H1 (cell line): ENCODE results near the gene DYNLL2. TPM values are rescaled to one million over a fixed set of nuclear protein-coding genes. Genes with fewer than 3 reads are reported as not detected.

Experiments used
- CTCF ChIA-PET: fragments of 300-600 bp; sonication (Branson Sonifier 250); formaldehyde crosslinking; loops from one replicate; lab custom pipeline; 2021; ENCODE audit not compliant: partially characterized antibody; lab: Charles Lee
- POLR2A ChIA-PET: fragments of 300-600 bp; sonication (Branson Sonifier 250); formaldehyde crosslinking; loops from one replicate; lab custom pipeline; 2021; ENCODE audit warnings: inconsistent platforms; ENCODE audit not compliant: partially characterized antibody; lab: Charles Lee
- DNase-seq, 2 experiments: peaks; one replicate each; pipeline versions ENCODE4 v3.0.0 to v3.0.0-alpha.2; 2010 to 2022; ENCODE audit warnings: low spot score in 2 of 2, low read depth in 1 of 2, mixed read lengths in 1 of 2
- FAIRE-seq: peaks from 2 replicates; lab custom pipeline; 2011; peaks lifted over from hg19 to GRCh38; lab: Jason Lieb, UNC
- H2AFZ ChIP-seq: 2 replicates; pipeline ENCODE4 v1.8.1; 2012; ENCODE audit warnings: low read length, inconsistent platforms
- H2AK5ac ChIP-seq: 2 replicates; pipeline ENCODE4 v1.6.1; 2013; ENCODE audit warnings: low read depth, low read length
- H2BK120ac ChIP-seq: replicated peaks from 2 replicates; pipeline ENCODE3; 2013; ENCODE audit warnings: low read depth, low read length, inconsistent platforms
- H2BK12ac ChIP-seq: 2 replicates; pipeline ENCODE4 v1.6.1; 2013; ENCODE audit warnings: low read depth, low read length
- H2BK15ac ChIP-seq: 2 replicates; pipeline ENCODE4 v1.6.1; 2013; ENCODE audit warnings: low read length
- H2BK20ac ChIP-seq: 2 replicates; pipeline ENCODE4 v1.6.1; 2013; ENCODE audit warnings: low read length
- H2BK5ac ChIP-seq: 2 replicates; pipeline ENCODE4 v1.6.1; 2013; ENCODE audit warnings: low read depth, low read length
- H3K14ac ChIP-seq: 2 replicates; pipeline ENCODE4 v1.6.1; 2013; ENCODE audit warnings: inconsistent platforms; ENCODE audit not compliant: insufficient read length
- H3K18ac ChIP-seq: 2 replicates; pipeline ENCODE4 v1.6.1; 2013; ENCODE audit warnings: low read length; ENCODE audit errors: extremely low read depth
- H3K23ac ChIP-seq: 2 replicates; pipeline ENCODE4 v1.6.1; 2013; ENCODE audit warnings: inconsistent platforms; ENCODE audit not compliant: insufficient read length
- H3K23me2 ChIP-seq: 2 replicates; pipeline ENCODE4 v1.6.1; 2013; ENCODE audit warnings: low read depth, low read length
- H3K27ac ChIP-seq: 2 replicates; pipeline ENCODE4 v1.6.1; 2011; ENCODE audit warnings: low read depth, low read length, inconsistent platforms
- H3K27me3 ChIP-seq, 4 experiments: replicated peaks in 1 of 4; 1 replicate in 1 of 4; 2 replicates in 3 of 4; pipeline versions ENCODE4 v1.6.1 to v1.8.1; 2011 to 2013; ENCODE audit warnings: low read length in 3 of 4, mild to moderate bottlenecking in 3 of 4, inconsistent platforms in 2 of 4, mixed read lengths in 2 of 4, moderate library complexity in 1 of 4; ENCODE audit not compliant: control insufficient read depth in 3 of 4, insufficient read depth in 3 of 4; ENCODE audit errors: extremely low read depth in 1 of 4
- H3K36me3 ChIP-seq, 4 experiments: 2 replicates each; pipeline versions ENCODE4 v1.6.1 to v1.8.1; 2011 to 2013; ENCODE audit warnings: mild to moderate bottlenecking in 4 of 4, low read length in 3 of 4, moderate library complexity in 2 of 4, control low read depth in 1 of 4, inconsistent platforms in 1 of 4; ENCODE audit not compliant: insufficient read depth in 4 of 4, control insufficient read depth in 2 of 4
- H3K4ac ChIP-seq: replicated peaks from 2 replicates; pipeline ENCODE3; 2013; ENCODE audit warnings: low read length, low read depth, mixed read lengths, inconsistent platforms; ENCODE audit not compliant: insufficient read length
- H3K4me1 ChIP-seq, 4 experiments: replicated peaks in 1 of 4; 1 replicate in 1 of 4; 2 replicates in 3 of 4; pipeline versions ENCODE4 v1.6.1 to v1.8.1; 2011 to 2013; ENCODE audit warnings: low read length in 3 of 4, inconsistent platforms in 2 of 4, mixed read lengths in 1 of 4; ENCODE audit not compliant: insufficient read depth in 4 of 4, control insufficient read depth in 3 of 4
- H3K4me2 ChIP-seq, 2 experiments: 2 replicates each; pipeline versions ENCODE4 v1.6.1 to v1.8.1; 2011 to 2013; ENCODE audit warnings: low read depth in 2 of 2, low read length in 2 of 2, control low read depth in 1 of 2, inconsistent platforms in 1 of 2, mild to moderate bottlenecking in 1 of 2; ENCODE audit not compliant: insufficient read depth in 1 of 2
- H3K4me3 ChIP-seq, 4 experiments: fragments of 200-600, 300-600 bp in 1 of 4; sonication (generic), shearing (Covaris generic), sonication (Bioruptor Twin) in 1 of 4; 2 replicates each; pipeline versions ENCODE4 v1.5.1 to v1.8.1; 2011 to 2016; ENCODE audit warnings: low read length in 4 of 4, low read depth in 3 of 4, control low read depth in 2 of 4, inconsistent platforms in 2 of 4, mild to moderate bottlenecking in 2 of 4, mixed read lengths in 1 of 4, moderate library complexity in 1 of 4; ENCODE audit not compliant: insufficient read depth in 2 of 4; ENCODE audit errors: extremely low read depth in 1 of 4
- H3K56ac ChIP-seq: replicated peaks from 2 replicates; pipeline ENCODE3; 2013; ENCODE audit warnings: low read depth, mild to moderate bottlenecking, mixed read lengths, low read length, inconsistent platforms; ENCODE audit not compliant: insufficient read length
- H3K79me1 ChIP-seq: 2 replicates; pipeline ENCODE4 v1.6.1; 2013; ENCODE audit warnings: low read depth, low read length, control low read depth
- H3K79me2 ChIP-seq, 2 experiments: 2 replicates each; pipeline versions ENCODE4 v1.6.1 to v1.8.1; 2012 to 2013; ENCODE audit warnings: low read length in 2 of 2, mild to moderate bottlenecking in 2 of 2, inconsistent platforms in 1 of 2; ENCODE audit not compliant: insufficient read depth in 2 of 2, control insufficient read depth in 1 of 2
- H3K9ac ChIP-seq, 4 experiments: replicated peaks in 1 of 4; 1 replicate in 1 of 4; 2 replicates in 3 of 4; pipeline versions ENCODE4 v1.6.1 to v1.8.1; 2011 to 2013; ENCODE audit warnings: low read depth in 3 of 4, low read length in 3 of 4, control low read depth in 2 of 4, mild to moderate bottlenecking in 2 of 4, moderate library complexity in 2 of 4, inconsistent platforms in 1 of 4; ENCODE audit errors: extremely low read depth in 1 of 4
- H3K9me3 ChIP-seq, 2 experiments: 2 replicates each; pipeline versions ENCODE4 v1.6.1 to v1.8.1; 2012 to 2013; ENCODE audit warnings: mild to moderate bottlenecking in 2 of 2, moderate library complexity in 2 of 2, control low read depth in 1 of 2, inconsistent platforms in 1 of 2, low read depth in 1 of 2, low read length in 1 of 2, mixed read lengths in 1 of 2; ENCODE audit not compliant: insufficient read depth in 2 of 2
- H4K20me1 ChIP-seq, 2 experiments: replicated peaks in 1 of 2; 2 replicates each; pipeline versions ENCODE3 to v1.8.1; 2011 to 2013; ENCODE audit warnings: inconsistent platforms in 2 of 2, low read length in 2 of 2, mild to moderate bottlenecking in 1 of 2; ENCODE audit not compliant: insufficient read depth in 2 of 2, control insufficient read depth in 1 of 2
- H4K5ac ChIP-seq: 2 replicates; pipeline ENCODE4 v1.6.1; 2013; ENCODE audit warnings: low read length, low read depth, mixed read lengths, inconsistent platforms; ENCODE audit not compliant: insufficient read length
- H4K8ac ChIP-seq: 2 replicates; pipeline ENCODE4 v1.8.0; 2013; ENCODE audit warnings: mild to moderate bottlenecking, moderate library complexity, low read length, inconsistent platforms; ENCODE audit not compliant: insufficient read depth; ENCODE audit errors: extremely low read depth
- H4K91ac ChIP-seq: replicated peaks from 2 replicates; pipeline ENCODE3; 2013; ENCODE audit warnings: low read length, mixed read lengths, inconsistent platforms; ENCODE audit not compliant: insufficient read length
- CEBPB ChIP-seq: IDR thresholded peaks from 2 replicates; pipeline ENCODE4 v1.6.1; 2012; ENCODE audit warnings: low read depth, low read length
- CHD2 ChIP-seq: IDR thresholded peaks from 2 replicates; pipeline ENCODE4 v1.6.1; 2012; ENCODE audit warnings: low read length, improper control_type of control experiment
- GABPA ChIP-seq: IDR thresholded peaks from 2 replicates; pipeline ENCODE4 v1.6.1; 2011; ENCODE audit warnings: mild to moderate bottlenecking, low read length, moderate library complexity, borderline replicate concordance; ENCODE audit not compliant: insufficient read depth
- HDAC6 ChIP-seq: IDR thresholded peaks from one replicate; pipeline ENCODE4 v1.7.1; 2012; ENCODE audit warnings: low read depth, mild to moderate bottlenecking, inconsistent platforms, low read length, moderate library complexity
- KDM1A ChIP-seq: fragments of 200-600, 300-600 bp; sonication (generic); IDR thresholded peaks from 2 replicates; pipeline ENCODE4 v1.7.1; 2016; ENCODE audit warnings: mild to moderate bottlenecking, low read length, borderline replicate concordance
- KDM4A ChIP-seq: IDR thresholded peaks from one replicate; pipeline ENCODE4 v1.7.1; 2012; ENCODE audit warnings: low read depth, mild to moderate bottlenecking, moderate library complexity, low read length, inconsistent platforms; ENCODE audit not compliant: severe bottlenecking
- KDM5A ChIP-seq: fragments of 200-600 bp; IDR thresholded peaks from 2 replicates; pipeline ENCODE4 v1.7.1; 2012; ENCODE audit warnings: mild to moderate bottlenecking, low read length, inconsistent platforms, mixed read lengths
- NANOG ChIP-seq: IDR thresholded peaks from 2 replicates; pipeline ENCODE4 v1.6.1; 2011; ENCODE audit warnings: low read length, low read depth, mild to moderate bottlenecking, inconsistent platforms; ENCODE audit not compliant: insufficient read depth, poor library complexity, severe bottlenecking
- NRF1 ChIP-seq: IDR thresholded peaks from 2 replicates; pipeline ENCODE4 v1.6.1; 2011; ENCODE audit warnings: mild to moderate bottlenecking, low read depth, low read length, improper control_type of control experiment
- RXRA ChIP-seq: IDR thresholded peaks from 2 replicates; pipeline ENCODE4 v1.6.1; 2011; ENCODE audit warnings: low read depth, mild to moderate bottlenecking, low read length, moderate library complexity; ENCODE audit not compliant: insufficient read depth
- SRF ChIP-seq: IDR thresholded peaks from 2 replicates; pipeline ENCODE4 v1.6.1; 2011; ENCODE audit warnings: mild to moderate bottlenecking, low read depth, low read length, moderate library complexity
- WGBS, 2 experiments: shearing (Covaris generic) in 1 of 2; methylation state at CpG; one replicate each; pipeline versions ENCODE4 v1.1.6 to v1.1.7; 2013 to 2015; ENCODE audit warnings: low lambda C conversion rate in 2 of 2, mixed read lengths in 2 of 2, inconsistent platforms in 1 of 2, low coverage in 1 of 2, missing lambda C conversion rate in 1 of 2; ENCODE audit not compliant: insufficient replicate concordance in 2 of 2, insufficient coverage in 1 of 2, insufficient read length in 1 of 2; ENCODE audit errors: extremely low coverage in 1 of 2, missing lambda C conversion rate in 1 of 2; 5-methylcytosine and 5-hydroxymethylcytosine counted together
- polyA plus RNA-seq, 7 experiments: library from polyadenylated mRNA; depleted of rRNA in 3 of 7; stranded (reverse) in 5 of 7; unstranded in 2 of 7; fragments of >200 nt in 5 of 7; fragments of 200-250 nt in 2 of 7; gene quantifications; 1 replicate in 5 of 7; 2 replicates in 1 of 7; 4 replicates in 1 of 7; pipeline versions ENCODE4 v1.2.1 to v1.2.3, GENCODE V29; 2011 to 2013; ENCODE audit warnings: missing spikeins in 2 of 7, mixed read lengths in 2 of 7
- total RNA-seq: library from RNA; stranded (reverse); fragmentation: NEBNext Ultra II Directional; extraction: Animal tissue kit (Norgen Biotek cat#: 25700); gene quantifications from 2 replicates; pipeline ENCODE4 v1.2.1, GENCODE V29; 2021

The DYNLL2 gene
- total and polyA plus RNA-seq, 2 of the 8 experiments (the other 6 are each of a cell fraction or from before 2014, with no cell fraction given), result 19.8 to 52.7 TPM

DNA sequence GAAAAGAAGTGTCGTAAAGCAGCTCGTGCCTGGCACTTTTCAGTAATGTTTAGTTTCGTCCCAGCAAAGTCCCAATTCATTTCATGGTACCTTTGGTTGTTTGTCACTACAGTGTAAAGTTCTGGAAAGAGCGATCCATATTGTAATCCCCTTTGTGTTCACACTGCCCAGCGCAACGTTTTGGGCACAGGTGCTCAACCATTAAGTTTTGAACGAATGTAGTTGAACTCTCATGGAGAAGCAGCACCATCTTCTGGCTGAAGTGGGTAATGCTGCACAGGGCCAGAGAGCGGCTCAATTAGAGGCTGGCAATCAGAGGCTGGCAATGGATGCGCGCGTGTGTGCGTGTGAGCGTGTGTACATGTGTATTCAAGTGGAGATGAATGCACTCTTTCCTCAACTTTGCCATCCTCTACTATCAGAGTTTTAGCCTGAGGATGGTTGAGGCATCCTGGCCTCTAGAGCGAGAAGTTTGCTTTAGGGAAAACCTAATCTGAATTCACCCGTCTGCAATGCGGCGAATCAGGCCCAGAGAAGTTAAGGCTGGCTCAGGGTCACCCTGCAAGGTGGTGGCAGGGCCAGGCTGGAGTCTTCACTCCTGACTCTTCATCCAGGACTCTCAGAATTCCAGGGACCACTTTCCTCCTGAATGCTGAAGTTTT lies 29.9 kb downstream of the DYNLL2 start:
- Histone ChIP-seq H2BK5ac (no peak overlapping the region), H3K23ac (no peak overlapping the region), H2AFZ (peak overlapping the region; percentile 96), H3K79me1 (no peaks in the 10 kb centered on the region), H3K4me3 (no peak overlapping the region), H3K4ac (no peak overlapping the region), H3K27ac (no peak overlapping the region), H3K27me3 (no peaks in the 10 kb centered on the region), H3K14ac (no peak overlapping the region), H3K23me2 (peaks cover 5% of the 10 kb centered on the region; the same call in 1 of the 2 replicates), H4K5ac (no peak overlapping the region), H3K79me2 (no peaks in the 10 kb centered on the region), H3K56ac (no peak overlapping the region), H2BK15ac (no peak overlapping the region), H3K9ac (no peak overlapping the region), H4K8ac (no peak overlapping the region), H3K4me1 (no peaks in the 10 kb centered on the region), H4K20me1 (peaks cover 0 to 4% of the 10 kb centered on the region in 2 experiments), H2BK120ac (no peak overlapping the region), H2AK5ac (no peak overlapping the region), H2BK20ac (no peak overlapping the region), H3K18ac (no peak overlapping the region), H3K36me3 (no peaks in the 10 kb centered on the region), H2BK12ac (no peak overlapping the region), H4K91ac (no peak overlapping the region), H3K4me2 (peak overlapping the region in 1 of 2 experiments; percentile 5; a peak in 1 of 4 replicates), H3K9me3 (no peaks in the 10 kb centered on the region; a peak in 1 of 4 replicates)
- ChIA-PET POLR2A (interaction anchor here (1.0 to 2.9 kb wide), 6 partner anchors 21 to 256 kb away, joined by 3 to 9 read pairs (median 4); partner anchors contain the start of gene SRSF1), CTCF (interaction anchor here (0.6 to 8.0 kb wide), 40 partner anchors 9 to 988 kb away, joined by 3 to 73 read pairs (median 4); no protein-coding TSS in a partner anchor)
- DNase-seq, result peak in 1 of 2 experiments; percentile 96
- 46% methylated on average over 17 of the region's 17 CpGs; no CpG with 5 or more reads in 1 of the 2 experiments for WGBS, 2 experiments
- FAIRE-seq, result peak; percentile 78
- no peak for TF ChIP-seq RXRA
- no peak for TF ChIP-seq CHD2
- TF ChIP-seq KDM5A, result no peak
- TF ChIP-seq SRF, result no peak
- TF ChIP-seq CEBPB, result no peak
- peak; percentile 62 for TF ChIP-seq NANOG
- peak; percentile 39; the same call in 1 of the 2 replicates for TF ChIP-seq GABPA
- TF ChIP-seq KDM4A, result no peak
- no peak for TF ChIP-seq KDM1A
- TF ChIP-seq NRF1, result no peak
- TF ChIP-seq HDAC6, result no peak
